ENCODE results near the gene KNDC1.

The KNDC1 gene

GRCh38 chr10:133242611-133243356 lies 82.8 kb downstream of the KNDC1 start:
- no peak for DNase-seq (ENCODE audit: low spot score)

DNA sequence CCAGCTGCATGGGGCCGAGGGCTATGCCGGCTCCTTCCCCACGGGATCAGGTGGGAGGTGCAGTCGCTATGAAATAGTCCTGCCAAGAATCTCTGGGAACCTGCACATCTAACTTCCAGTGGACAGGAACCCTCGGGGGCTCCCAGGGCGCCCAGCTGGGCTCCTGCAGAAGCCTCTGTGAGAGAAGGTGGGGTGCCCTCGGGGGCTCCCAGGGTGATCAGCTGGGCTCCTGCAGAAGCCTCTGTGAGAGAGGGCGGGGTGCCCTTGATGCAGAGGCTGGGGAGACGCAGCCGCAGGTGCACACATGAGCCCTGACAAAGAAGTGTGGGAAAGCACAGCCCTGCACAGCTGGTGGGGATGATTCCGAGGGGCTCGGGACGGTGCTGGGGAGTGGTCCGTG lies 83.6 kb downstream of the KNDC1 start:
- no peak for DNase-seq (ENCODE audit: low spot score)

- DNase-seq (ENCODE audit: low spot score), result no peak
Observed at GRCh38 chr10:133245439-133246235, 85.6 kb downstream of the KNDC1 start.

GRCh38 chr10:133246236-133246626 lies 86.2 kb downstream of the KNDC1 start:
- no peak for DNase-seq (ENCODE audit: low spot score)

DNA sequence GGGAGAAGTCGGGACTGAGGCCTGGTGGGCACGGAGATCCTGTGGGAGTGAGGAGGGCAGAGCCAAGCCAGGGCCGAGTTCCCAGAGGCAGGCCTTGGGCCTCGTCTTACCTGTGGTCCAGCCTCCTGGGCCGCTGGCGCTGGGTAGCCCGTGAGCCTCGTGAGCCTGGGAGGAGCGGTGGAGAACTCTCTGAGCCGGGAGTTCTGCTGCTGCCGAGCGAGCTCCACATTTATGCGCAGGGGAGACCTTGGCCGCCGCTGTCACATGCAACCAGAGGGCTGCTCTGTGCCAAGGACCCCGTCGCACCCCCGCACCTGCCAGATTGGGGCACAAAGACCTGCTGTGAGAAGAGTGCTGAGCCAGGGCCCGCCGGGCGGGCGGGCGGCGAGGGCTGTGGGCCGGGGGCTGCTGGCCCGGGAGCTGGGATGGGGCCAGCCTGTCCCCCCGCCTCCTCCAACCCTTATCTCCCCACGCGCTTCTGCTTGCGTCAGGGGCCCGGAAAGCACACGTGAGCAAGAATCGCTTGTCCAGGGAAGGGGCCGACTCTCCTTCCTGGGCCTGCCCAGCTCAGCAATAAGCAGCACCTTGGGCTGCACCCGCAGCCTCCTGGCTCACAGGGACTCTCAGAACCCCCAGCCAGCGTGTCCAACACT lies 87.8 kb downstream of the KNDC1 start:
- no peak for DNase-seq (ENCODE audit: low spot score)

- no peak for DNase-seq (ENCODE audit: low spot score)
Observed at GRCh38 chr10:133248334-133248715, 88.3 kb downstream of the KNDC1 start.

GRCh38 chr10:133249094-133249780 lies 89.2 kb downstream of the KNDC1 start:
- DNase-seq (ENCODE audit: low spot score), result no peak

GRCh38 chr10:133249975-133250754 lies 90.1 kb downstream of the KNDC1 start:
- DNase-seq (ENCODE audit: low spot score), result no peak

DNA sequence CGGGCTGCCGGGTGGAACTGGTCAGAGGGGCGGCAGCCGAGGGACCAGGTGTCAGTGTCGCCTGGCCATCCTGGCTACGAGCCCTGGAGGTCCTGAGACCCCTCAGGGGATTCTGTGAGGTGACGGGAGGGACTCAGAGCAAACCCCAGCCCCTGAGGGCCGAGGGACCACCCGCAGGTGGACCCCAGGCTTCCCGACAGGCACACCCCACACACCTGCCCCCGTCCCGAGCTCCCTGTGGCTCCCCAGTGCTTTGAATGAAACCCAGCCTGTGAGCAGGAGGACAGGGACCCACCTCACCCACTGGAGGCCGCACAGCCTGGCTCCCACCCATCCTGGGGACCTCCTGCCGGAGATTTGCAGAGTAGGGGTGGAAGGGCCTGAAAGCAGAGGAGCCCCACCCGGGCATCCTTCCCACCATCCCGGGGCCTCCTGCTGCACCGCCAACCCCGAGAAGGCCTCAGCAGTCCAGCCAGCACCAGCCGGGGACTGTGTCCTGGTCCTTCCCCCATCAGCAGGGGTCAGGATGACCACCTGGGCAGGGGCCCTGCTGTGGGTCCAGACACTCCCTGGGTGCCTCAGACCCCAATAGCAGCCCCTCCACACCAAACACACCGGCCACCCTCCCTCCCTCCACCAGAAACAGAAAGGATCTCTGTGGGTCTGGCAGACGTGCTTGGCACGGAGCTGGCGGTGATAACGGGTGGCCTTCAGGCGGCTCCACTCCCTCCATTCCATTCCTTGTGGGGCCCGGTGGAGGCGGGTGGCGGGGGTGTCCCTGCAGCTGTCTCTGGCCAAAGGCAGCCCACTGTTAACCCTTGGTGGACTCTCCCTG lies 91.6 kb downstream of the KNDC1 start:
- no peak for DNase-seq (ENCODE audit: low spot score)

DNA sequence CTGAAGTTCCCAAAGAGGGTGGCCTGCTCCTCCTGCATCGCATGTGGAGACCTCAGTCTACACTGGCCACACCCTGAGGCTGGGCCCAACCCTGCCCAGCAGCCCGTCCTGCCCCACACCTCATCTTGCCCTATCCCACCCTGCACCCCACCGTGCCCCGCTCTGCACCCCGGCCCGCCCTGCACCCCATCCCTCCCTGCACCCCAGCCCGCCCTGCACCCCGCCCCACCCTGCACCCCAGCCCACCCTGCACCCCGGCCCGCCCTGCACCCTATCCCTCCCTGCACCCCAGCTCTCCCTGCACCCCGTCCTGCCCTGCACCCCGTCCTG lies 92.2 kb downstream of the KNDC1 start:
- no peak for DNase-seq (ENCODE audit: low spot score)

DNA sequence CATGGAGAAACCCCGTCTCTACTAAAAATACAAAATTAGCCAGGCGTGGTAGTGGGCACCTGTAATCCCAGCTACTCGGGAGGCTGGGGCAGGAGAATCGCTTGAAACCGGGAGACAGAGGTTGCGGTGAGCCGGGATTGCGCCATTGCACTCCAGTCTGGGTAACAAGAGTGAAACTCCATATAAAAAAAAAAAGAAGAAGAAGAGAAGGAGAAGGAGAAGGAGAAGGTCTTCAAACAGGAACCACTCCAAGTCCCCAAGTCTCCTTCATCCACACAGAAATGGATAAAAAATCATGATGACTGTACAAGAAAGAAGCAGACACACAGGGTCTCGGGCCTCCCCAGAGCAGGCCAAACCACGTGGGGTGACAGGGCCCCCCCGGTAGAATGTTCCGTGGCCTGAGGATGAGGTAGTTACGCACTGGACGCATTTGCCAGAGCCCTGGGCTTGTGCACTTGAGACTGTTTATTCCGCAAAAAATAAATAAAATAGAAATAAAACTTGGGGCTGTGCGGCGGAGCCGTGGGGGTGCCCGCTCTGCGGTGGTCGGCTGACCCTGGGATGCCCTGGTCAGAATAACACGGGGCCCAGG lies 93.4 kb downstream of the KNDC1 start:
- DNase-seq (ENCODE audit: low spot score), result no peak

- DNase-seq (ENCODE audit: low spot score), result no peak
Observed at GRCh38 chr10:133254421-133255120, 94.6 kb downstream of the KNDC1 start.

DNA sequence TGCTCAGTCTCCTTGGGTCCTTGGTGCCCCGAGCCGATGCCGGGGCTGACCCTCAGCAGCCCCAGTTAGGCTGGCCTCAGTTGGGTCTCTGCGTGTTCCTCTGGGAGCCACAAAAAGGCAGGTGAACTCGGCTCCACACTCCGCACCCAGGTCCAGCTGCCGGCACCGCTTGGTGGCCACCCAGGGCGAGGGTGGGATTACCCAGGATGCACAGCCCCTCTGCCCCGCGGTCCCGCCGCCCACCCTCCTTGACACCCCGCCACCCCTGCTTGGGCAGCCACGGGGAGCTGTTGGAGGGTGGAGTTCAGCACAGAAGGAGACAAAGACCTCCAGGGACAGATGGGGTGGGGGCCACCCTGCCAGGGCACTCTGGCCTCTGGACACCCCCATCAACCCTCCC lies 95.3 kb downstream of the KNDC1 start:
- no peak for DNase-seq (ENCODE audit: low spot score)

- peak; percentile 79 for DNase-seq (ENCODE audit: low spot score)
Observed at GRCh38 chr10:133257489-133258065, 97.6 kb downstream of the KNDC1 start.

- no peak for DNase-seq (ENCODE audit: low spot score)
Observed at GRCh38 chr10:133258066-133258817, 98.2 kb downstream of the KNDC1 start.

DNA sequence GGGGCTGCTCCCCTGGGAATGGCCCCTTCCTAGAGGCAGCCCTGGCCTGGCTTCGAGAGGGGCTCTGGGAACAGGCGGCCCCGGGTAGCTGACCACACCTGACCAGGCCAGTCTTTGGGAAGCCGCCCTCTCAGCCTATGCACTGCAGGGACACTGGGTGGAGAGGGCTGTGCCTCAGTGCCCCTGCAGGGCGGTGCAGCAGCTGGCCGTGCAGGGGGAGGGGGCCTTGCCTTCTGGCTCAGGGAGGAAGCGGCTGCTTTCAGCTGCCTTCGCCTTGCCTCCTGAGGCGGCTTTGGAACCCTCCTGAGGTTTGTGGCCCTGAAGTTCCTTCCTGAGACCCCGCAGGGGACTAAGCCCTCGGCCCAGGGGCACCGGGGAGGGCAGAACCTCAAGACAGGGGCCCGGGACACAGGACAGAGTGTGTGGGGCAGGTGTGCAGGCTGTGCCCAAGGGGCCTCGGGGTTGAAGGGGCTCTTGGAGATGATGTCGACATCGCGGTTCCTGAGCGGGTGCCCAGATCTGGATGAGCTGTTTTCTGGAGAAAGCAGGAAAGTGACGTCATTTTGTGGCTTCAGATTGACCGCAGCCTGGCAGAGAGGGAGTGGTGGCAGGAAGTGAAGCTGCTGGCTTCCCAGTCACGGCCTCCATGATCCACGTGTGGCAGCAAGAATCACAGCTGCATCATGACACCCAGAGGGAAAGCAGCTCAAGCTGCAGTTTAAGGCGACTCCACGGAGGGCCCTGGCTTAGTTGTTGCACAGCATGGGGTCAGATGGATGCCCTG lies 99.0 kb downstream of the KNDC1 start:
- no peak for DNase-seq (ENCODE audit: low spot score)

DNA sequence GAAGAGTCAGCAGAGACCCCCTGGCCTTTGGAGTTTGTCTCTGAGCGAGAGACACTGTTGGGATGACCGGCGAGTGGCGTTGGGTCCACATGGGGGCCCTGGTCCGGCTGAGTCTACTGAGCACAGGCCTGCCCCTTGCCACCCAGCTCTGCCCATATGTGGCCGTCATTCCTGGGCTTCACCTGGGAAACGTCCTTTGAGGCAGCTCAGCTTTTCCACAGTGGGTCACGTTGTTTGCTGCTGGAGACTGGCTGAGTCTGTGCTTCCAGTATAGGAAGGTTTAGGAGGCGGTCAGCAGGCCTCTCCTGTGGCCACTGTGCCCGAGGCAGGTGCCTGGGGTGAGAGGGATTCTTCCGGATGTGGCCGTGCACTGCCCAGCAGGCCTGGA lies 99.6 kb downstream of the KNDC1 start:
- no peak for DNase-seq (ENCODE audit: low spot score)
